Measurements from ENCODE around the gene CCDC88A.

DNA sequence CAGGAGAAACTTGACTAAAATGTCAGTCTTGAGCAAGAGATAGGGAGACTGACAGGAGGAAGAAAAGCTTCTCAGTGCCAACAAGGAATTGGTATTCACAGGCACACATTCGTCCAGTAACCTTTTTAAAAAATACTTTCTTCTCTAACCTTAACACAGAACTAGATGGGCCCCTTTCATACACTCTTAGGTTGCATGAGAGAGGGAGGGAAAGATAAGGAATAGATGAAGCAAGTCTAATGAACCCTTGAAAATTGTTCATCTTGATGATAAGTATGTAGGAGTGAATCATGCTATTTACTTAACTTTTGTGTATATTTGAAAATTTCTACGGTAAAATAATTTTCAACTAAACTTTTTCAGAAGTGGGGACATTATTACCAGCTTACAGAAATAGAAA lies 42.0 kb upstream of the CCDC88A start:
- TF ChIP-seq, protein P1, sequence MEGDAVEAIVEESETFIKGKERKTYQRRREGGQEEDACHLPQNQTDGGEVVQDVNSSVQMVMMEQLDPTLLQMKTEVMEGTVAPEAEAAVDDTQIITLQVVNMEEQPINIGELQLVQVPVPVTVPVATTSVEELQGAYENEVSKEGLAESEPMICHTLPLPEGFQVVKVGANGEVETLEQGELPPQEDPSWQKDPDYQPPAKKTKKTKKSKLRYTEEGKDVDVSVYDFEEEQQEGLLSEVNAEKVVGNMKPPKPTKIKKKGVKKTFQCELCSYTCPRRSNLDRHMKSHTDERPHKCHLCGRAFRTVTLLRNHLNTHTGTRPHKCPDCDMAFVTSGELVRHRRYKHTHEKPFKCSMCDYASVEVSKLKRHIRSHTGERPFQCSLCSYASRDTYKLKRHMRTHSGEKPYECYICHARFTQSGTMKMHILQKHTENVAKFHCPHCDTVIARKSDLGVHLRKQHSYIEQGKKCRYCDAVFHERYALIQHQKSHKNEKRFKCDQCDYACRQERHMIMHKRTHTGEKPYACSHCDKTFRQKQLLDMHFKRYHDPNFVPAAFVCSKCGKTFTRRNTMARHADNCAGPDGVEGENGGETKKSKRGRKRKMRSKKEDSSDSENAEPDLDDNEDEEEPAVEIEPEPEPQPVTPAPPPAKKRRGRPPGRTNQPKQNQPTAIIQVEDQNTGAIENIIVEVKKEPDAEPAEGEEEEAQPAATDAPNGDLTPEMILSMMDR (IDR thresholded peaks at IDR 0.05; ENCODE audit: low read depth, low read length), result no peak
- TF ChIP-seq EZH2phosphoT487 (IDR thresholded peaks at IDR 0.05; ENCODE audit: low read depth), result no peak

Data from OCI-LY3 (cell line).